Osteoblast (primary cell): Measurements from ENCODE around the gene SOX30. TPM values are rescaled to one million over a fixed set of nuclear protein-coding genes. Genes with fewer than 3 reads are reported as not detected.
"Not testable (repeated sequence)": the region's sequence is repeated elsewhere in the genome, so short reads cannot be mapped to it uniquely, and the experiment has no call there.

Source experiments
- DNase-seq: peaks from one replicate; pipeline ENCODE4 v3.0.0; 2011; ENCODE audit warnings: low spot score, mixed read lengths; ENCODE audit not compliant: insufficient read length; ENCODE audit errors: missing footprints
- H2AFZ ChIP-seq: 2 replicates; pipeline ENCODE4 v1.6.0; 2011; ENCODE audit warnings: mild to moderate bottlenecking, low read length
- H3K27ac ChIP-seq: 2 replicates; pipeline ENCODE4 v1.5.1; 2011; ENCODE audit warnings: mild to moderate bottlenecking, low read depth, low read length, moderate library complexity
- H3K27me3 ChIP-seq: 2 replicates; pipeline ENCODE4 v1.6.0; 2012; ENCODE audit warnings: mild to moderate bottlenecking, control low read depth, inconsistent platforms, low read length, moderate library complexity; ENCODE audit not compliant: insufficient read depth
- H3K36me3 ChIP-seq: 2 replicates; pipeline ENCODE4 v1.5.1; 2011; ENCODE audit warnings: mild to moderate bottlenecking, low read length, control low read depth, moderate library complexity; ENCODE audit not compliant: insufficient read depth
- H3K4me1 ChIP-seq: 2 replicates; pipeline ENCODE4 v1.5.1; 2011; ENCODE audit warnings: mild to moderate bottlenecking, low read length, control low read depth, moderate library complexity; ENCODE audit not compliant: insufficient read depth
- H3K4me2 ChIP-seq: 2 replicates; pipeline ENCODE4 v1.6.0; 2011; ENCODE audit warnings: mild to moderate bottlenecking, low read length; ENCODE audit not compliant: insufficient read depth
- H3K4me3 ChIP-seq: fragments of 200-600 bp; sonication (generic); 3 replicates; pipeline ENCODE4 v1.5.1; 2012; ENCODE audit warnings: mild to moderate bottlenecking, low read length, inconsistent platforms; ENCODE audit not compliant: insufficient read depth
- H3K79me2 ChIP-seq: 2 replicates; pipeline ENCODE4 v1.6.0; 2012; ENCODE audit warnings: mild to moderate bottlenecking, low read length, control low read depth, inconsistent platforms; ENCODE audit not compliant: insufficient read depth
- H3K9me3 ChIP-seq: 2 replicates; pipeline ENCODE4 v1.5.1; 2011; ENCODE audit warnings: low read depth, low read length, control low read depth
- H4K20me1 ChIP-seq: 2 replicates; pipeline ENCODE4 v1.6.0; 2012; ENCODE audit warnings: mild to moderate bottlenecking, low read length, control low read depth; ENCODE audit not compliant: insufficient read depth
- CTCF ChIP-seq: IDR thresholded peaks from 2 replicates; pipeline ENCODE4 v1.5.1; 2011; ENCODE audit warnings: mild to moderate bottlenecking, low read depth, low read length, moderate library complexity; ENCODE audit errors: extremely low read depth
- total RNA-seq: library from RNA; depleted of rRNA; stranded (reverse); fragments of >200 nt; gene quantifications from 2 replicates; pipeline ENCODE4 v1.2.3, GENCODE V29; 2012

Gene SOX30
- total RNA-seq, 1 donor, result under 0.01 TPM

- TF ChIP-seq CTCF, result no peak
- Histone ChIP-seq H3K4me3 (no peak overlapping the region), H3K4me1 (no peaks in the 10 kb centered on the region), H3K79me2 (no peaks in the 10 kb centered on the region), H3K9me3 (no peaks in the 10 kb centered on the region), H3K36me3 (no peaks in the 10 kb centered on the region), H4K20me1 (no peaks in the 10 kb centered on the region), H3K27ac (no peak overlapping the region), H3K4me2 (no peak overlapping the region), H2AFZ (peak overlapping the region; percentile 35), H3K27me3 (no peaks in the 10 kb centered on the region)
- no peak for DNase-seq
Measured at GRCh38 chr5:157689942-157690689, 37.9 kb upstream of the SOX30 start.

- Histone ChIP-seq H4K20me1 (no peaks in the 10 kb centered on the region), H3K4me1 (no peaks in the 10 kb centered on the region), H3K4me3 (no peak overlapping the region), H2AFZ (no peak overlapping the region), H3K4me2 (no peak overlapping the region), H3K36me3 (no peaks in the 10 kb centered on the region), H3K9me3 (no peaks in the 10 kb centered on the region), H3K79me2 (no peaks in the 10 kb centered on the region), H3K27ac (no peak overlapping the region), H3K27me3 (no peaks in the 10 kb centered on the region)
- DNase-seq, result no peak
- TF ChIP-seq CTCF, result no peak
Measured at GRCh38 chr5:157687198-157687554, 34.9 kb upstream of the SOX30 start.

GRCh38 chr5:157686276-157687197 lies 34.3 kb upstream of the SOX30 start:
- not testable (repeated sequence) for H3K4me1 ChIP-seq, H3K36me3 ChIP-seq, H3K9me3 ChIP-seq, H3K4me3 ChIP-seq, H3K4me2 ChIP-seq, H3K27me3 ChIP-seq, DNase-seq, H2AFZ ChIP-seq, H4K20me1 ChIP-seq, H3K79me2 ChIP-seq, H3K27ac ChIP-seq

- Histone ChIP-seq H3K4me3 (no peak overlapping the region), H3K27ac (no peak overlapping the region), H3K9me3 (no peaks in the 10 kb centered on the region), H3K4me2 (no peak overlapping the region), H3K79me2 (no peaks in the 10 kb centered on the region), H2AFZ (no peak overlapping the region), H3K36me3 (no peaks in the 10 kb centered on the region), H3K4me1 (no peaks in the 10 kb centered on the region), H3K27me3 (no peaks in the 10 kb centered on the region), H4K20me1 (no peaks in the 10 kb centered on the region)
- DNase-seq, result peak; percentile 79
- no peak for TF ChIP-seq CTCF
Measured at GRCh38 chr5:157682257-157682656, 30.0 kb upstream of the SOX30 start.
